ENCODE measurements around the gene SLFN11.
"Not testable (repeated sequence)": the region's sequence is repeated elsewhere in the genome, so short reads cannot be mapped to it uniquely, and the experiment has no call there.

Gene SLFN11

DNA sequence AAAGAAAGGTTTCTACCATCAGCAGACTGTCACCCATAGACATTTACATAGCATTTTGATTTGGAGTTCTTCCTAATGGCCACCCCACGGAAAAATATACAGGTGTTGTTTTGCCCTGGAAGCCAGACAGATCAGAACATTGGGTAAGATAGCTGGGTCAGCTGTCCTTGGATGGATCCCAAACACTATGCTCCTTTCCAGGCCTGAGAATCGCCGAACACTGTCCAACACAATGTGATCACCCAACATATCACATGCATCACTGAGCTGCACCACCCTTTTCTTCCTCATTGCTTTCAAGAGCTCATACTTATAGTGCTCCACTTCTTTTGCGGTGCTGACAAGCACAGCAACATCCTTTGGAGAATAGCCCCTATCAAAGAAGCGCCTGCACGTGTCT, 21.1 kb downstream of the SLFN11 start:
- DNase-seq (ENCODE audit: low read depth), result no peak

DNA sequence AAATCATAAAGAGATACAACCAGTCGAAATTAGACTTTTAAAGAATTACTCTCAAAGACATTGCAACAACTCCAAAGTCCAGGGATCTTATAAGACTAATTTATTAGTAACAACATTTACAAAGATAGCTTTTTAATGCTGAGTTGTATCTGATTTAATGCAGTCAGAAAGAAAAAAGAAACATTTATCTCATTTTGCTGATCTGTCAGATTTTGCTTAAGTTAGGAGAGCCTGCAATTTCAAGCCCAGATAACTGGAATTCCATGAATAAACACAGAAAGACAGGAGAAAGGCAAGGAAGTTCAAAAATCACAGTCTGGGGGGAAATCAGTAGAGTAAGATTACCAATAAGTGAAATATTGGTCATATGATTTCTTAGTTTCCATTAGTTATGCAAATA, 22.9 kb downstream of the SLFN11 start:
- DNase-seq (ENCODE audit: low read depth), result no peak

DNA sequence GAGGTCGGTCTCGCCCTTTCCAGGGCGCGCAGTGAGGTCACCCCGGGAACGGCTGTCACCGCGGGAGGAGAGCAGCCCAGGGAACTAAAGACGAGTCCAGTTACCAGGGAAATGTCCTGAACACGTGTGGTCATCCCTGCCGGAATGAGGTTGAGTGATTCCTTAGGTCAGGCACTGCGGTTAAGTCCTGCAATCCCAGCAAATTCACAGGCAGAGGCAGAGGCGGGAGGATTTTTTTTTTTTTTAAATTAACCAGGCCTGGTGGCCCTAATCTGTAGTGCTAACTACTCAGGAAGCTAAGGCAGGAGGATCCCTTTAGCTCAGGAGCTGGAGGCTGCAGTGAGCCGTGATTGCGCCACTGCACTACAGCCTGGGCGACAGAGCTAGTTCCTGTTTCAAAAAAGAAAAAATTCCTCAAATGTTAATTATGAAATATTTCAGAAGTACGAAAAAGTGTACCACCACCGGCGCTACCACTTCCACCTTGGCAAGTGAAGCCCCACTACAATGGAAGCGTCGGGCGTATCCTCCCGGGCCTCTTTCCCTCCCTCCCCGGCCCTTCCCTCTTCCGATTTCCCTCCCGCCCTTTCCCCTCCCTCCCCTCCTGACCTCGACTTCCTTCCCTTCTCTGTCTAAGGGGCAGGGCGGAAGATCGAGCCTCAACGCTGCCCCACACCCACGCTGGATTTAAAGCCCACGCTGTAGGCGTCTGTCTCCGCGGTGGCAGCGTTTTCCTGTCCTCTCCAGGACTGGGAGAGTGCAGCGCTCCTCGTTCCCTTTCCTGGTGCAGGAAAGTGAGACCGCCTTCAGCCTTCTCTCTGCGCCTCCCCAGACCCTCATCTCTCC, 27.3 kb downstream of the SLFN11 start:
- DNase-seq (ENCODE audit: low read depth), result no peak

DNA sequence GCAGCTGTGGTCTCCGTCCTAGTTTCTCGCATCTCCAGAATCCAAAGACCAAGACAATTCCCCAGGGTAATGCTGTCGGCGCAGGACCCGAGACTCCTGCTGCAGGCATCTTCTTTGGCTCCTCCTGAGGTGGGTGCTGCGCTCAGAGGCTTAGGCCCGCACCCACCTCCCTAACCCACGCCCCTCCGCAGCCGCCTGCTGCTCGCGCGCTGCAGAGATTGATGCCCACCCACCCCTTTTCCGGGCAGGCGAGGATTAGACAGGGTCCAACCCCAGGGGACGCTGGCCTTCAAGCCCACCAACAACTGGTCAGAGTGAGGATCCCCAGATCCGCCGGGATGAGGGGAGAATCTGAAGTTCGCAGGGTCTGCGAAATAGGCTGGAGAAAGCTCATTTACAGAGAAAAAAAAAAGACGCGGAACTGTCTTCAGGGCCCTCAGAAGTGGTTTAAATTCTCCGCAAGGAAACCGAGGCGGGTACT, 27.9 kb downstream of the SLFN11 start:
- DNase-seq (ENCODE audit: low read depth), result no peak

DNA sequence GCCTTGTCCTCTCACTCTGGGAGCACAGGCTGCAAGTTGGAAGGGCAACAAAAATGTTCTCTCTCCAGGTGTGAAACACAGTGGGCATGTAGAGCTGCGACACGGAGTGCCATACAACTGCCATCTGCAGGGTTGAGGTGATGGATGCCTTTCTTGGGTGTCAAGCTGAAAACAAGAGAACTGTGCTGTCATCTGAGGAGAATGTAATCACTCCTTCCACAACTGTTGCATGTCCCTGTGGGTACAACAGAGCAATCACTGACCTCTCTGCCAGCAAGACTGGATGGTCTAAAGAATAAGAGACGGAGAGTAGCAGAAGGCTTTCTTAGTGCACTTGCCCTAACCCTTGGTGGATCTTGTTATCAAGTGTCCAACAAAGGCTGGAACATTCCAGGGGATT, 29.2 kb downstream of the SLFN11 start:
- no peak for DNase-seq (ENCODE audit: low read depth)

DNA sequence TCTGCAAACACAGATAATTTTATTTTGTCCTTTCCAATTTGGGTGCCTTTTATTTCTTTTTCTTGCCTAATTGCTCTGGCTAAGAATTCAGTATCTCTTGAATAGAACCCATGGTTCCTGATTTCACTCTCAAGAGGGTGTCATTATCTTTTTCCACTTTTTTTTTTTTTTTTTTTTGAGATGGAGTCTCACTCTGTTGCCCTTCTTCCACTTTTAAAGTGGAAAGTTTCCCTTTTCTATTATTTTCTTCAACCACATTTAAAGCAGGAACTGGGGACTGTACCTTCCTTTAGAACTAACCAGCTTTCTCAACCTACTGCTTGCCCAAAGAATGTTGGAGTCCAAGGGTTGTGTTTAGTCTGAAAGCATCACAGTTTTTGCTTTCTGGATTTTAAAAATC, 31.1 kb downstream of the SLFN11 start:
- DNase-seq (ENCODE audit: low read depth), result no peak

DNA sequence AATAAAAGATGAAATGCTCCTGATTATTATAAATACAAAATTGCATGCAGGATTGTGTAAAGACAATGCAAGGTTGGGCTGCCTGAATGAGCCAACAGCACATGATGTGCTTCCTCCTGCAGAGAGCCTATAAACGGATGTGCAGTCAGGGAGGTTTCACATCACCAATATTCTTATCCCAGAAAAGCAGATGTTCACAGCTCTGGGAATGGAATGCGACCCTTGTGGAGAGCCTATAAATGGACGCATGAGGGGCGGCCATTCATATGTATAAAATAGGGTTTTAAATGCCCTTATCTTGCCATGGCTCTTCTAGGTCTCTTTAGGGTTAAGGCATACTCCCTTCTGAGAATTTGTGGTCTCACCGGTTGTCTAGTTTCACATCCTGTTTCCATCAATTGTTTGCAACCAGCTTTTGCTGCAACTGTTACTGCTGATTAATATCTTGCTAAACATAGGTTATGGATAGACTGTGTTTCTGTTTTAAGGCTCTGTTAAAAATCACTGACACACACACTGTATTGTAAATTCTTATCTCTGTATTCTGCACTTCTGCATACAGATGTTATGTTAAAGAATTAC, 31.9 kb downstream of the SLFN11 start:
- DNase-seq (ENCODE audit: low read depth), result no peak

DNA sequence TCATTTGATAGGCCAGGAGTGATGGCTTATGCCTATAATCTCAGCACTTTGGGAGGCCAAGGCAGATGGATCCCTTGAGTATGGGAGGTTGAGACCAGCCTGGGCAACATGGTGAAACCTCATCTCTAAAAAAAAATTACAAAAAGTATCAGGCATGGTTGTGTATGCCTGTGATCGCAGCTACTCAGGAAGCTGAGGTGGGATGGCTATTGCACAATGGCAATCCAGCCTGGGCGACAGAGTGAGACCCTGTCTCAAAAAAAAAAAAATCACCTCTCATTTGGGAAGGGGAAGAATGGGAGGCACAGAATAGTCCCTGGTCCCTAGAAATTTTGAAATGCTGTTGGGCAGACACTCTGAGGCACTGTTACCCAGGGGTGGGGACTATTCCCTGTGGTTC, 35.2 kb downstream of the SLFN11 start:
- DNase-seq (ENCODE audit: low read depth), result no peak

DNA sequence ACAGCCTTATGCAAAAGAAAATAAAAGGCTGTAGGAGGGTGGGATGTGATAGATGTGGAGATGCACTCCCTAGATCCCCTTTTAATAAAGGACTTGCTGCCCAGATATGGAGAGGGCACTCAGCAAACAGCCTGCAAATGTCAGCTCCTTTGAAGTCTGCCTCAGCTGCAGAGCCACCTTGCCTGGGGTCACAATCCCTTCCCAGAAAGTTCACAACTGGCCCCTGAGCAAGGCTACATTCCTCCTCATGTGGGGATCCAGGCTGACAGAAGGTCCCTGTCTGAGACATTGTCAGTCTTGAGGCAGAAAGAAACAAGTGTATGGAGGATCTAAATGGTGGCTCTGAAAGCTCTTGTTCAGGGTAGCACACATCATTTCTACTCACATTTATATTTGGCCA, 36.1 kb downstream of the SLFN11 start:
- DNase-seq (ENCODE audit: low read depth), result no peak

DNA sequence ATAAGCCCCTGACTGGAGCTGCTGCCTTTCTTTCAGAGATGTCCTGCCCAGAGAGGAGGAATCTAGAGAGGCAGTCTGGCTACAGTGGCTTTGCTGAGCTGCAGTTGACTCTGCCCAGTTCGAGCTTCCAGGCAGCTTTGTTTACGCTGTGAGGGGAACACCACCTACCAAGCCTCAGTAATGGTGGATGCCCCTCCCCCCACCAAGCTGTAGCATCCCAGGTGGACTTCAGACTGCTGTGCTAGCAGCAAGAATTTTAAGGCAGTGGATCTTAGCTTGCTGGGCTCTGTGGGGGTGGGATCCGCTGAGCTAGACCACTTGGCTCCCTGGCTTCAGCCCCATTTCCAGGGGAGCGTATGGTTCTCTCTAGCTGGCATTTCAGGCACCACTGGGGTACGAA, 39.8 kb downstream of the SLFN11 start:
- not testable (repeated sequence) for DNase-seq (ENCODE audit: low read depth)

DNA sequence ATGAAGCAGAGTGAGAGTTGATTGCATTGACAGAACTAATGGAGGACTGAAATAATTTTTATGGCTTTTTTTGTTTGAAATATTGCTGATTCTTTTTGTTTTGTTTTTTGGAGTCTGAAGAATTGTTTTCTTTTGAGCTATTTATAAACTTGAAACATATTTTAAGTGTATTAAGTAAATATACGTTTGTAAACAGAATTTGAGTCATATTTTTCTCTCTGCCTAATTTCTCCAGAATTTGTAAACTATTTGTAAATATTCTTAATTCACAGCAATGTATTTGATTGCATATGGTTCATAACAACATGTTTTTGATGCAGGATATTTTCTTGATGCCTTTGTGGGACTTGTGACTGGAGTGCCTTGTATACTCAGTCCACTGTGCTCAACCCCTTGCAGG, 50.7 kb downstream of the SLFN11 start:
- DNase-seq (ENCODE audit: low read depth), result no peak

DNA sequence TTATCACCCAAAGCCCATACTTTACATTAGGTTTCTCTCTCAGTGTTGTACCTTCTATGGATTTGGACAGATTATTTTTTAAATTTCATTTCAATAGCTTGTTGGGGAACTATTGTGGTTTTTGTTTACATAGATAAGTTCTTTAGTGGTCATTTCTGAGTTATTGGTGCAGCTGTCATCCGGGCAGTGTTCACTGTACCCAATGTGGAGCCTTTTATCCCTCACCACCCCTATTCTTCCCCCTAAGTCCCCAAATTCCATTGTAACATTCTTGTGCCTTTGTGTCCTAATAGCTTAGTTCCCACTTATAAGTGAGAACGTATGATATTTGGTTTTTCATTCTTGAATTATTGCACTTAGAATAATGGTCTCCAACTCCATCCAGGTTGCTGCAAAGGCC, 57.5 kb downstream of the SLFN11 start:
- DNase-seq (ENCODE audit: low read depth), result no peak

DNA sequence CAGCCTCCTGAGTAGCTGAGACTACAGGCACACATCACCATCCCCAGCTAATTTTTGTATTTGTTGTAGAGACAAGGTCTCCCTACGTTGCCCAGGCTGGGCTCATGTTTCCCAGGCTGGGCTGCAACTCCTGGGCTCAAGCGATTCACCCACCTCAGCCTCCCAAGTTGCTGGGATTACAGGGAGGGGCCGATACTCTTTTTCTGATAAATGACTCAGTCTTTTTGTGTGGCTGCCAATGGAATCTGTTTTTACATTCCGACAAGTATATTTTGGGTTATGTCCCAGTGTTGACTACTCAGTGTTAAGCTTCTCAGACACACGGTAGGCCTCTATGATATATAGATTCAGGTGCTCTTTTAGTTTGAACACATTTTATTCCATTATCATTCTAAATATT, 58.1 kb downstream of the SLFN11 start:
- DNase-seq (ENCODE audit: low read depth), result no peak

DNA sequence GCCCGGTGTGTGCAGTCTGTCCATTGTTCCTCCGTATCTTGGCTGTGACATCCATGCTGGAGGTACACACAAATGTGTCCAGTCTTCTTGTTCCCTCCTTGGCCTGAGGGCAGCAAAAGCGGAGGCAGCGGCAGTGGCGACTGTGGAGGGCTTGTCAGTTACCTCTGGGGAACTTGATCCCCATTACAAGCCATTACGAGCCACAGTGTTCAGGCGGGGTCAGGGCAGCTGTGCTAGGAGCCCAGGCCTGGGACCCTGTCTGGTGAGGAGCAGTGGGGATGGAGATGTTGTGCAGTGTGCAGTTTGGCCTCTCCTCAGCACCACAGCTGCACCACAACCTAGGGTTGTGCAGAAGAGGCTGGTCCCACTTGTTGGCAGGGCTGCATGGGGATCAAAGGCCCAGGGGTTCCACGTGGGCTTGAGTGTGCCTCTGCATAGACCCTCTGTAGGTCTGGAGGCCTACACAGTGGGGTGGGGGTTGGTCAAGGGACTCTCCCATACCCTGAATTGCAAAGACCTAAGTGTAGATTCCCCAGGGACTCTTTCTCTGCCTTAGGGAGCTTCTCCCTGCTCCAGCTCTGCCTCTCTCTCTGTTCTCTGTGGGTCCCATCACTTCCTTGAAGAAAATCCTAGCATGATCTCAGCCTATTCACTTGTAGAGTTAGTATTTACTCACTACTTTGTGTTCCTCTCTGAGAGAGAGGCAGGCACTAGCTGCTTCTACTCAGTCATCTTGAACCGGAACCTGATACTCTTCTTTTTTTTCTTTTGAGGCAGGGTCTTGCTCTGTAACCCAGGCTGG, 58.8 kb downstream of the SLFN11 start:
- DNase-seq (ENCODE audit: low read depth), result no peak

DNA sequence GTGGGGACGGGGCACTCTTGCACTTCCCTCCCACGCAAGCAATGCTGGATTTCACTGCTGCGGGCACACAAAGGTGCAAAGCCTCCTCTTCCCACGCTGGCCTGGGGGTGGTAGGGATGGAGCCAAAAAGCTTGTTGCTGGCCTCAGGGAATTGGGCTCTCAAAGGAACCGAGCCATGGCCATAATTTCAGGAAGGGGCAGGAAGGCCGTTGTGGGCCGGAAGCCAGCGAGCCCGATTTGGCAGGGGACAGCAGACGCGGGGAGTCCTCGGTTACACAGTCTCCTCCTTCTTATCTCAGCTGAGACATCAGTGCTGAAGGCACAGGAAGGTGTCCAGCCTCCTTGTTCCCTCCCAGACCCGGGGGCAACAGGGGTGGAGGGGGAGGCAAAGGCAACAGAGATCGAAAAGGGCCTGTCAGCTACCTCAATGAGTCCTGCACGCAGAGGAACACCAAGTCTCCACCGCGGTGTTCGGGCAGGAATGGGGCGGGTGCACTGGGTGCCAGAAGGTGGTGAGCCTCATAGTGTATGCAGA, 59.5 kb downstream of the SLFN11 start:
- peak; percentile 12 for DNase-seq (ENCODE audit: low read depth)

DNA sequence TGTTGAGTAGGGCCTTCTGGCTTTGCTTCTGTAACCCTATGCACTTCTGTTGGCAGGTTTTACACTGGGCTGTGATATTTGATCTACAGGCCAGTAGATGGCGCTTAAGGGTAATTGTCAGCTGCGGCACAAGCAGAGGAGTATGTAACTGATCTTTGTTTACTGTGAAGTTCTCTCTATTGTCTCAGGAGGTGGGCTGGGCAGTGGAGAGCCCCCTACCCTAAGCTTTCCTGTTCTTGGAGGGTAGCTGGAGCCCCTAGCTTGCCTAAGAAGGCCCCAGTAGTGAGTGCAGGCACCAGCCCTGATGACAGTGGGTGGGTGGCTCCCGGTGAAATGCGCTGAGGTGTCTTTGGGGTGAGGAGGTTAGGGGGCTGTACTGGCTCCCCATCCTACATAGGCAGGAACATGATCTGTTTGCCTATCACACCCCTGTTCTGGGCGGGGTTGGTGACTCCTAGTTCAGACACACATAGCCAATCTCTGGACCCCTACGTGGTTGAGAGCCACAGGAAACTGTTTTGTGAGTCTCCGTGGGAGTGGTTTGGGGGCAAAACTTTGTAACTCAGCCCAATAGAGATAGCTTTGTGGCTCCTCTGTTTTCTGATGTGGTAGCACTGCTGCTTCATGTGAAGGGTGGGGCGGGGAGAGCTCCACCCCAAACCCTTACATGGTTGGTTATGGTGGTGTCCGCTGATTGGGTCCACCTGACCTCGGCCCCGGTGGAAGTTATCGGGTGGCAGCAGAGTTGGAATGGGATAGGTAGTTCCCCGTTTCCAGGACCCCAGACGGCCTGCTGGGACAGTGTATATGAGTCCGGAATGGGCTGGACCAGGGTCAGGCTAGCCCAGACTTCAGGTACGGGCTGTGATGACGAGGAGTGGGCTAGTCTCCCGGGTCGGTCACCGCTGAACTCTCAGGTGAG, 60.4 kb downstream of the SLFN11 start:
- DNase-seq (ENCODE audit: low read depth), result peak; percentile 68

DNA sequence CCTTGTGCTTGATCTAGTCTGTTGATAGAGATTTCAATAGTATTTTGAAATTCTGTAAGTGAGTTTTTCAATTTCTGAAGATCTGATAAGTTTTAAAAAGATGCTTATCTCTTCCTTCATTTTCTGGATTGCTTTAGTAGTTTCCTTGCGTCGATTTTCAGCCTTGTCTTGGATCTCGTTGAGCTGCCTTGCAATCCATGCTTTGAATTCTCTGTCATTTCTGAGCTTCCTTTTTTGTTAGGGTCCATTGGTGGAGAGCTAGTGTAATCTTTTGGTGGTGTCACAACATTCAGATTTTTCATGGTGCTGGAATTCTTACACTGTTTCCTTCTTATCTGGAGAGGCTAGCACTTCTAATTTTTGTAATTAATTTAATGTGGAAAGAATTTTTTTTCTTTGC, 61.1 kb downstream of the SLFN11 start:
- no peak for DNase-seq (ENCODE audit: low read depth)

DNA sequence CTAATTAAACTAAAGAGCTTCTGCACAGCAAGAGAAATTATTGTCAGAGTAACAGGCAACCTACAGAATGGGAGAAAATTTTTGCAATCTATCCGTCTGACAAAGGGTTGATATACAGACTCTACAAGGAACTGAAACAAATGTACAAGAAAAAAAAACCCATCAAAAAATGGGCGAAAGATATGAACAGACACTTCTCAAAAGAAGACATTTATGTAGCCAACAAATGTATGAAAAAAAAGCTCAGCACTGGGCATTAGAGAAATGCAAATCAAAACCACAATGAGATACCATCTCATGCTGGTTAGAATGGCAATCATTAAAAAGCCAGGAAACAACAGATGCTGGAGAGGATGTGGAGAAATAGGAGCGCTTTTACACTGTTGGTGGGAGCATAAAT, 64.1 kb downstream of the SLFN11 start:
- DNase-seq (ENCODE audit: low read depth), result not testable (repeated sequence)
